HG02798 (cell line): ENCODE data around the gene DIAPH3.
"Not testable (repeated sequence)": the region's sequence is repeated elsewhere in the genome, so short reads cannot be mapped to it uniquely, and the experiment has no call there.

Source experiments
- ATAC-seq: cut with Tn5 transposase; IDR thresholded peaks from one replicate; pipeline ENCODE4 v1.9.1; 2021; ENCODE audit warnings: mild to moderate bottlenecking; ENCODE audit not compliant: unreplicated experiment, poor library complexity

The DIAPH3 gene, protein sequence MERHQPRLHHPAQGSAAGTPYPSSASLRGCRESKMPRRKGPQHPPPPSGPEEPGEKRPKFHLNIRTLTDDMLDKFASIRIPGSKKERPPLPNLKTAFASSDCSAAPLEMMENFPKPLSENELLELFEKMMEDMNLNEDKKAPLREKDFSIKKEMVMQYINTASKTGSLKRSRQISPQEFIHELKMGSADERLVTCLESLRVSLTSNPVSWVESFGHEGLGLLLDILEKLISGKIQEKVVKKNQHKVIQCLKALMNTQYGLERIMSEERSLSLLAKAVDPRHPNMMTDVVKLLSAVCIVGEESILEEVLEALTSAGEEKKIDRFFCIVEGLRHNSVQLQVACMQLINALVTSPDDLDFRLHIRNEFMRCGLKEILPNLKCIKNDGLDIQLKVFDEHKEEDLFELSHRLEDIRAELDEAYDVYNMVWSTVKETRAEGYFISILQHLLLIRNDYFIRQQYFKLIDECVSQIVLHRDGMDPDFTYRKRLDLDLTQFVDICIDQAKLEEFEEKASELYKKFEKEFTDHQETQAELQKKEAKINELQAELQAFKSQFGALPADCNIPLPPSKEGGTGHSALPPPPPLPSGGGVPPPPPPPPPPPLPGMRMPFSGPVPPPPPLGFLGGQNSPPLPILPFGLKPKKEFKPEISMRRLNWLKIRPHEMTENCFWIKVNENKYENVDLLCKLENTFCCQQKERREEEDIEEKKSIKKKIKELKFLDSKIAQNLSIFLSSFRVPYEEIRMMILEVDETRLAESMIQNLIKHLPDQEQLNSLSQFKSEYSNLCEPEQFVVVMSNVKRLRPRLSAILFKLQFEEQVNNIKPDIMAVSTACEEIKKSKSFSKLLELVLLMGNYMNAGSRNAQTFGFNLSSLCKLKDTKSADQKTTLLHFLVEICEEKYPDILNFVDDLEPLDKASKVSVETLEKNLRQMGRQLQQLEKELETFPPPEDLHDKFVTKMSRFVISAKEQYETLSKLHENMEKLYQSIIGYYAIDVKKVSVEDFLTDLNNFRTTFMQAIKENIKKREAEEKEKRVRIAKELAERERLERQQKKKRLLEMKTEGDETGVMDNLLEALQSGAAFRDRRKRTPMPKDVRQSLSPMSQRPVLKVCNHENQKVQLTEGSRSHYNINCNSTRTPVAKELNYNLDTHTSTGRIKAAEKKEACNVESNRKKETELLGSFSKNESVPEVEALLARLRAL

DNA sequence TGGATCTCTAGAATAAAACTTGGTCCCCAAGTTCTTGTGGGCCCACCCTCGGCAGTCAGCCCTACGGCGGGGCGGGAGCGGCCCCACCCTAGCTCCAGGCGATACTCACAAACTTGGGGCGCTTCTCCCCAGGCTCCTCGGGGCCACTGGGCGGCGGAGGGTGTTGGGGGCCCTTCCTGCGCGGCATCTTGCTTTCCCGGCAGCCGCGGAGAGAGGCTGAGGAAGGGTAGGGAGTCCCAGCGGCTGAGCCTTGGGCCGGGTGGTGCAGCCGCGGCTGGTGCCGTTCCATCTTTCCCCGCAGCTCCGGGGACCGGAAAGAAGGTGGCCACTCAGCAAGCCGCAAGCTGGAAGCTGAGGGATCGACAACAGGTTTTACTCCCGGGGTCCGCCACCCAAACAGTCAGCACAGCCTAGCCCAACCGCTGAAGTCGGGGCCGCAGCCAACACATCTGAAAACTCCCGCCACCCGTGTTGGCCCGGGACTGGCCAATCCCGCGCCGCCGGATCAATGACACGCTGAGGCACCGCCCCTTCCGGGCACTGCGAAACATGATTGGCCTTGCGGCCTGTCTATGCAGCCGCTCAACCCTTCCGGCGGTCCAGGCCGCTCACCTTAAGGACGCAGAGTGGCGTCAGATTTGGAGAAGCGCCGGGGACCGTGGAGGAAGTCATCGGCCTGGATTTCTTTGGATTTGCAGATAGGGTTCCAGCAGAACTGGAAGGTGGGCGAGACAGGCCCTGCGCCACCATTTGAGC lies at the start of gene DIAPH3:
Gene DIAPH3, minus strand, starts transcription at position 451 of the 756 bp plus-strand sequence. Its CDS starts 162 bp downstream, at position 289.
- peak; percentile 100 for ATAC-seq

DNA sequence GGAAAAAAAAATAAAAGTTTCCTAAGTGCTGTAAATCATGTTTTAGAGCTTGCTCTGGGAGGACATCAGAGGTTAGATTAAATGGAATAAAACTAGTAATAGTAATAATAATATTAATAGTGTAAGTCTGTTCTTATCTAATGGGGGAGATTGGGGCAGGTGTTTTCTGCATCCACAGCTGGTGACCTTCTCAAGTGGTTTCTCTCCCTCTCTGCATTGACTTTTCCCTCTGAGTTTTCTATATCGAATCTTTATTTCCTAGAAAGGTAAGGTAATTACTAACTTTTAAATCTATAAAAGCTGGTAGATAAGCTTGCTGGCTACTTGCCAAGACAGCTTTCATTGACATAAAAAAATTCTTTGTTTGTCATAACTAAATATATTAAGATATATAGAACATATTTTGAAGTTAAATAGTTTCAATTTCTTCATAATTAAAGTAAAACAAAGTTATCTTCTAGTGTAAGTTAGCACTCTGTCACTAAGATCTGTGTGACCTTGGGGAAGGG lies 49.6 kb upstream of the DIAPH3 start:
- no peak for ATAC-seq

DNA sequence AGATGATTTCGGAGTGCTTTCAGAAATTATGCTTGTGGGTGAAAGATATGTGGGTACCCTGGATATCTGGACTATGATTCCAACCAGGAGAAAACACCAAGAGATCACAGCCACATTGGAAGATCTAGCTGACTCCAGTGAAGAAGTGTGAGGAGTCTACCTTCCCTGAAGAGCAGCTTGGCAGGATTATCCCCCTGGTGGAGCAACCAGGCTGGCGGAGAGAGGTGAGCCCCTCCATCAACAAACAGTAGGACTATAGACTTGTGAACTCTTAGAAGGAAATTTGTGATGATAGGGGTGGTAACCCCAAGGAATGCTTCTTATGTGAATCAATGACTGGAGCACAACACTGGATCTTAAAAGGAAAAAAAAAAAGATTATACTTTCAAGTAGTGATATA lies 47.8 kb upstream of the DIAPH3 start:
- ATAC-seq: no peak

DNA sequence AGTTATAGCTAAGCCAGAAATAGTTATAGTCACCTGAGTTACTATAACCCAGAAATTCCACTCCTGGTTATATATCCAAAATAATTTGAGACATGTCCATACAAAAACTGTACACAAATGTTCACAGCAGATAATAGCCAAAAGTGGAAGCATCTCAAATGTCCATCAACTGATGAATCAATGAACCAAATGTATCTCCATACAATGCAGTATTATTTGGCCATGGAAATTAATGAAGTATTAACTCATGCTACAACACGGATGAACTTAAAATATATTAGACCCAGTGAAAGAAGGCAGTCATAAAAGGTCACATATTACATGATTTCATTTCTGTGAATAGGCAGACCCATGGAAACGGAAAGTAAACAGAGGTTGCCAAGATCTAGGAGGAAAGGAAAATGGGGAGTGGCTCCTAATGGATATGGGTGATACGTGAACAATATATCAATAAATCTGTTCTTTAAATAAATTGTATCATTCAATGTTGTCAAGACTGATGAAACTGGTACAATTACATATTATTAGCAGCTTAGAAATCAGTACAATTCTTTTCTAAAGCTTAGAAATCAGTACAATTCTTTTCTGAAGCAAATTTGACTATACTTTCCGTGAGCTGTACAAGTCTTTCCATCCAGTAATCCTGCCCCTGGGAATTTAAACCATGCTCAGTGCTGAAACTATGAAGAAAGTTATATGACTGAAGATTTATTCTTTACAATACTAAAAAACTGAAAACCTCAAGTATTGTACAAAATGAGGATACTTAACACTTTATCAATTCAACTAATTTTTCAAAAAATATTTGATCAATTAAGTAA lies 47.0 kb upstream of the DIAPH3 start:
- no peak for ATAC-seq

DNA sequence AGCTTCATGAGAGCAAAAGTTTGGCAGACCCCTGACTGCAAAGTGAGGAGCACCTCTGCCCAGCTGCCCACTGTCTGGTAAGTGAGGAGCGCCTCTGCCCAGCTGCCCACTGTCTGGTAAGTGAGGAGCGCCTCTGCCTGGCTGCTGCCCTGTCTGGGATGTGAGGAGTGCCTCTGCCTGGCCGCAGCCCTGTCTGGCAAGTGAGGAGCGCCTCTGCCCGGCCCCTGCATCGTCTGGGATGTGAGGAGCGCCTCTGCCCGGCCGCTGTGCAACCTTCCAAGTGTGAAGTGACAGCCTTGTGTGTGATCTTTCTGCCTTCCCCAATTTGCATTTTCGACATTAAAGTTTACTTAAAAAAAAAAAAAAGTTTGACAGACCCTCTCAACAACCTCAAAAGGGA lies 41.8 kb upstream of the DIAPH3 start:
- ATAC-seq: not testable (repeated sequence)

DNA sequence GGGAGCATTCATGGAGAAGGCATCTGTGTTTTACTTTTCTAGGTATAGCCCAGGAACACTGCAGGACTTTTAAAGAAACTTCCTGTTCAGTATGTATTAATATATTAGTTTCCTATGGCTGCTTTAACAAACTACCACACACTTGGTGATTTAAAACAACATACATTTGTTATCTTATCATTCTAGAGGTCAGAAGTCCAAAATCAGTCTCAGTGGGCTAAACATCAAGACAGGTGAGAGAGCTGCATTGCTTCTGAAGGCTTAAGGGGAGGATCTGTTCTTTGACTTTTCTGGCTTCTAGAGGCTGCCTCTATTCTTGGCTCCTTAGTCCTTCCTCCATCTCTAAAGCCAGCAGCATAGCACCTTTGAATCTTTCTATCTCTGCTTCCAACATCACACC lies 37.6 kb upstream of the DIAPH3 start:
- ATAC-seq: no peak

DNA sequence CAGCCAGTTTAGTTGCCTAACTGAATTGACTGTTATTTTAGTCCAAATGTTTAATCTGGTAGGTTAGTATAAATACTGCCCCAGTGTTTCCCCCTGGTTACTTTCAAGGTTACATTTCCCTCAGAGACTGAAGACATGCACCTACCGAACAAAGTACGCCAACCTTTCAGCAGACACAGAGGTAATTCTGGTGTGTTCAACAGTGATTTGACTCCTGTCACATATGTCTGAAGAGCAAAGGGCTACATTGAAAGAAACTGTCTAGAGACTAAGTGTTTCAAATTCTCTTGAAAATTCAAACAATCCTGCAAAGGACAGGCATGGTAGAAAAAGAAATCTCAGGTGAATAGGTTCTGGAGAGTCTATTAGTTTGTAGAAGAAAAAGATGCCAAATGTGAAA lies 32.2 kb upstream of the DIAPH3 start:
- not testable (repeated sequence) for ATAC-seq

DNA sequence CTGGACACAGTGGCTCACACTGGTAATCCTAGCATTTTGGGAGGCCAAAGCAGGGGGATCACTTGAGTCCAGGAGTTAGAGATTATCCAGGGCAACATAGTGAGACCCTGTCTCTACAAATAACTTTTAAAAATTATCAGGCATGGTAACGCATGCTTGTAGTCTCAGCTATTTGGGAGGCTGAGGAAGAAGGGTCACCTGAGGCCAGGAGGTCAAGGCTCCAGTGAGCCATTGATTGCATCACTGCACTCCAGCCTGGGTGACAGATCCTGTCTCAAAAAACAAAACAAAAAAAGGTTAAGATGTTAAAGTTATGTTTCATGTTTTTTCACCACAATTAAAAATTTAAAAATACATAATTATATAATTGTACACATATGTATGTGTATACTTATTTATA lies 19.2 kb upstream of the DIAPH3 start:
- no peak for ATAC-seq

DNA sequence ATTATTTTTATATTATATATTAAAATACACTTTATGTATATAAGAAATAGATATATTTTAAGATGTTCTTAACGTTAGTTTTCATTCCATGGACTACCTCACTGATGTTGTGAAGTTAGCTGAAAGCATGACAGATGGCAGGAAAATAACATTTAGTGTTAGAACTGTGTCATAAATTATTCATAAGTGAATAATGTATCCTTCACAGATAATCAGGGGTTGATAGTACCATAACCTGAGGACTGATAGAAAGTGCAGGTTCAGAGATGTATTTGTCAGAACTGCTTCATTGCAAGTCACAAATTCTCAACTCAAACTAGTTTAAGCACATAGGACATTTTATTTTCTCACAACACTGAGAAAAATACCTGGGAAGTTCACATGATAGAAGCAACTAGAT lies 14.6 kb upstream of the DIAPH3 start:
- no peak for ATAC-seq

DNA sequence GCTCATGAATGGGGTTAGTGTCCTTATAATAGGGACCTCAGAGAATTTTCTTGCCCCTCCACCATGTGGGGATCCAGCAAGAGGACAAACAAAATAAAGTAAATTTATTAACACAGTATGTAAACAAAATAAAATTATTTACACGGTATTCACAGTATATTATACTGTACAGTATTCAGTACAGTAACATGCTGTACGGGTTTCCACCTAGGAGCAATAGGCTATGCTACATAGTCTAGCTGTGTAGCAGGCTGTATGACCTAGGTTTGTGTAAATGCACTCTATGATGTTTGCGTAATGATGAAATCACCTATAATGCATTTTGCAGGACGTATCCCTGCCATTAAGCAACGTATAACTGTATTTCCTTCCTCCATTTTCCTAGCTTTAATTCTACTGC lies 11.8 kb upstream of the DIAPH3 start:
- ATAC-seq: no peak

DNA sequence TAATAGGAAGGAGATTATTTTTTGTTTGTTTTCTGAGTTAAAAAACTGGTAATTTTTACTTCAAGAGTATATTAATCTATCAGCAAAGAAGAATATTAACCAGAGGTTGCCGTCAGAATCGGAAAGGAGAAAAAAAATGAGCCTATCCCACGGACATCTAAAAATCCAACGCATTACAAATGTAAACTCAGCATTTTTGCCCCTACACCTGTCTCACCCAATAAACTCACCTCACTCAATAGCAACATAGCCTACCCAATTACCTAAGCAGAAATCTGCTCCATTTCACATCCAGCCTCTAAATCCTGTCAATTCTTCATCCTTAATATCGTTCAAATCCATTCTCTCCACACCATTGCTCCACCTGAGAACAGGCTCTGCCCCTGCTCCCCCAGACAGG lies 10.4 kb upstream of the DIAPH3 start:
- no peak for ATAC-seq

DNA sequence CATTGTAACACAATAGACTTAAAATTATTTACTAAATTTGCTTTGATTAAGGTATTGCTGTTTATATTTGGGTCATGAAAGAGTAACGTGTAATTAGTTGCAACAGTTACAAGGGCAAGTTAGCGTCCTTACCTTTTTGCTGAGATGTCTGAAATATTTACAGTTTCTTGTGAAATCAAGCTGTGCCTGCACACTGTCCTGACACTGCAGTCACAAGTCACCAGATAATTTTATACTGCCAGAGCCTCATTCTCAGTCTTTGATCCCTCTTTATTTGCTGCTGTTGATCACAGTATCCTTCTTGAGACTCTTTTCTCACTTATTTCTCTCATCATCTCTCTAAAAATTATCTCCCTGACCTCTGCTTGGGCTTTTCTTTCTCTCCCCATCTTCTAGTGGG lies 8.4 kb upstream of the DIAPH3 start:
- no peak for ATAC-seq

DNA sequence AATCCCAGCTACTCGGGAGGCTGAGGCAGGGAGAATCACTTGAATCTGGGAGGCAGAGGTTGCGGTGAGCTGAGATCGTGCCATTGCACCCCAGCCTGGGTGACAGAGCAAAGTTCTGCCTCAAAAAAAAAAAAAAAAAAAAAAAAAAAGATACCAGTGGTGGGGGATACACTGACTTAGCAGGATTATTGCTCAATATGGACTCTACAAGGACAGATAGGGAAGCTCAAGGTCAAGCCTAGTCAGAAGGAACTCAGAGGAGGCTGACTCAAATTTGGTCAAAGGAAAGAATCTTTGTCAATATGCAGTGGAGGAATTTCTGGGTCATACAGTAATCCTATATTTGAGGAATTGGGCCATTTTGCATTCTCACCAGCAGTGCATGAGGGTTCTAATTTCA lies 6.7 kb upstream of the DIAPH3 start:
- no peak for ATAC-seq

DNA sequence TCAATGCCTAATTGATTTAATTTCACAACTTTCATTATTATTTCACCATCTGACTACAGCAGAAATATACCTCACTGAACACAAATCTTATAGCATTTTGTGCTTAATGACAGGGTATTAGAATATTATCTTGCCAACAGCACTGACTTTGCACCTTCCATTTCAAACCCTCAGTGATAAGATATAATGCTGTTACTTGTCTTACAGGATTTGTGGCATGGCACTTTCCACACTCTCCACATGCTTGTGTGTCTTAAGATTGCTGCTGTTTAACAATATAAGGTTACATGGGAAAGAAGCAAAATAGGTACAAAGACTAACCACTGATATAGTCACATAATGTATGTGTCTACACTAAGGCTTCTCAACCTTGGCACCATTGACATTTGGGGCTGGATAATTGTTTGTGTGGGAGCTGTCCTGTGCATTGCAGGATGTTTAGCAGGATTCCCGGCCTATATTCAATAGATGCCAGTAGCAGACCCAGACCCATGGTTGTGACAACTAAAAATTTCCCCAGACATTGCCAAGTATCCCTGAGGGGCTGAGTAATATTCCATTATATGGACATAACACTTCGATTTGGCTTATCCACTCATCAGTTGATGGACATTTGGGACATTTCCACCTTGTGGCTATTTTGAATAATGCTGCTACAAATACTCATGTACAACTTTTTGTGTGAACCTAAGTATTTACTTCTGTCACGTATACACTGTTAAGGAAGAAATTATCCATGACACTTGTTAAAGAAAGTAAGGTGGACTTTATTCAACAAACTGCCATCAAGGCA lies 5.7 kb upstream of the DIAPH3 start:
- no peak for ATAC-seq

DNA sequence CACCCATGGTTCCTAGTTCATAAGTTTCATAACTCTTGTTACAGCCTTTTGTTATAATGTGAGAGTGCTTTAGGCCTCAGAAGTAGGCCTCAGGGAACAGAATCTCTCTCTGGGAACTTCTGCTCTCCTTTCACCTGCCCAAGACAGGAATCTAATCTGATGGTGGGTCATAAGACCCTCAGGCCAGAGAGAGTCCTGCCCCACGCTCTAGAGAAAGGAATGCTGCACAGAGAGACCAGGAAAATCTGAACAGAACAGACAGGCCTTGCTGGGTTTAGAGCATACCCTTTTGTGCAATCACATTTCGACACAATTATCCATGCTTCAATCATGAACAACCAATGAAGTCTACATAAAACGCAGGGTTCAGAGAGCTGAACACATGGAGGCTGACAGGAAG lies 3.4 kb upstream of the DIAPH3 start:
- no peak for ATAC-seq

DNA sequence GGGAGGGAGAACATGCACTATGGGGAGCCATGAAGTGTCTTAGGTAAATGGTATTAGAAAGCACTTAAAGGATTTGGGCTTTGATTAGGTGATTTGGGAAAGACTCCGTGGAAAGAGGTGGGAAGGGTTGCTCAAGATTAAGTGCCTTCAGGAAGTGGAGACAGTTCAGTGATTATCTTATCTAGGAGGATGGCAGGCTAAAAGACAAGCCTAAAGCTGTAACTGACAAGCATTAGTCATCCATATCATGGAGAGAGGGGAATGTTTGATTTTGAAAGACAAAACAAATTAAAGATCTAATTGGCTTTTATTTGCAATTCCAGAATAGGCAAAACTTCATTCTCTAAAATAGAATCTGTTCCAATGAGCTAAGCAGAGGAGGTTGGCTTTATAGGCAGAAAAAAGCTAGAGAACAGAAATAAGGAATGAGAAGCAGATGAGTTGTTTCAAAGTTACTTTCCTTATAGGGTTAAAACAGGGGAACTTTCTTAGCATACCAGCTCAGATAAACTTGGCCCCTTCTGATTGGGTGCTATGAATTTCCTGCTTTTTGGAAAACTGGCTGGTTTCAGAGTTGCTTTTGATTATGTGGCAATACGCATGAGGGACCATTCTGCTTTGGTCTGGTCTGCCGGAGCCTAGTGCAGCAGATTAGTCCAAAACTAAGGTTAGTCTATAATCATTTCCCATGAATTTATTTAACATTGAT lies 1.8 kb upstream of the DIAPH3 start:
- no peak for ATAC-seq

DNA sequence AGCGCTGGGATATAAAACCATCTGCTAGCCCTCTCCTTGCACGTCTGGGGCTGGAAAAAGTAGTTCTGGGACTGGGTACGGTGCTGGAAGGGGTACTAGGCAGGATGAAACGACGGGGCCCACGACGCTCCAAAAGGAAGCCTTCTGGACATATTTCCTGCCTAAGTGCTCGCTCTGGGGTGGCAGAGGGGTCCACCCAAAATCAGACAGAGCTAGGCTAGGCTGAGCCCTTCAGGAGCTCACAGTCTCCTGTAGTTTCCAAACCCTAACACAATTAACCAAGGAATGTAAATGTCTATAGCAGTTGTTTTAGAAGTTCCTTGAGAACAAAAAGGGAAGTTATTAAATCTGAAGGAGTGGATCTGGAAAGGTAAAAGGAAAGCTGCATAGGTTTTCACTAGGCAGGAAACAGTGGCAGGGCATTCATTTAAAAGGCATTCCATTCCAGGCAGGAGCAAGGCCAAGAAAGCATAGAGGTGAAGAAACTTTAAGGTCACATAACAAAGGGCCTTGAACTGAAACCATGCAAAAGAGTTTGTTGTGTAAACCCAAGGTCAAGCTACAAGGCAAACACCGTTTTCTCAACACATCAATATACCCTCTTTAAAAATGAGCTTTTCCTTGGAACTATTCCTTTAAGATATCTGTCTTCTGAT lies 634 bp upstream of the DIAPH3 start:
- peak; percentile 25 for ATAC-seq
